Tongue (tissue), 2 donors: ENCODE measurements around the gene GAN. TPM values are rescaled to one million over a fixed set of nuclear protein-coding genes. Genes with fewer than 3 reads are reported as not detected.
A peak's percentile ranks its signal among the peaks of the same experiment; 100 is the strongest.
"Not testable (repeated sequence)": the region's sequence is repeated elsewhere in the genome, so short reads cannot be mapped to it uniquely, and the experiment has no call there.

Source experiments
- DNase-seq: peaks from one replicate; pipeline ENCODE4 v3.0.0-alpha.2; 2015
- total RNA-seq: library from RNA; depleted of rRNA; stranded (reverse); fragments of >200 nt; gene quantifications from one replicate; pipeline ENCODE4 v1.2.3, GENCODE V29; 2014

GAN gene
- total RNA-seq, 1 donor from 2014 or later, result 31.6 TPM

DNA sequence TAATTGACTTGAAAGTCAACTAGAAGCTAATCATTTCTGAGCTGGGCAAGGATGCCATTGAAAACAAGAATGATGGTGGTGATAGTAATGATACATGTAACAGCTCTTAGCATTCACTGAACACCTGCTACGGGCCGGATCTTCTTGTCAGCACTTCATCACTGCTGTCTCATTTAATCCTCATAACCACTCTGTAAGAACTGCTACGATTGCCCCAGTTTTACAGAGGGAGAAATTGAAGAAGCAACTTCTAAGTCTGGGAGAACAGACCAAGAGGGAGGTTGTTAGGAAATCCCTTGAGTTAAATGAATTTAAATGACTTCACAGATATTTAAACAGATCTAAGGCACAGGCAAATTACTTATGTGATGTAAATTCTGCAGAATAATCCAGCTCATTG, 7.0 kb upstream of the GAN start:
- no peak for DNase-seq

DNA sequence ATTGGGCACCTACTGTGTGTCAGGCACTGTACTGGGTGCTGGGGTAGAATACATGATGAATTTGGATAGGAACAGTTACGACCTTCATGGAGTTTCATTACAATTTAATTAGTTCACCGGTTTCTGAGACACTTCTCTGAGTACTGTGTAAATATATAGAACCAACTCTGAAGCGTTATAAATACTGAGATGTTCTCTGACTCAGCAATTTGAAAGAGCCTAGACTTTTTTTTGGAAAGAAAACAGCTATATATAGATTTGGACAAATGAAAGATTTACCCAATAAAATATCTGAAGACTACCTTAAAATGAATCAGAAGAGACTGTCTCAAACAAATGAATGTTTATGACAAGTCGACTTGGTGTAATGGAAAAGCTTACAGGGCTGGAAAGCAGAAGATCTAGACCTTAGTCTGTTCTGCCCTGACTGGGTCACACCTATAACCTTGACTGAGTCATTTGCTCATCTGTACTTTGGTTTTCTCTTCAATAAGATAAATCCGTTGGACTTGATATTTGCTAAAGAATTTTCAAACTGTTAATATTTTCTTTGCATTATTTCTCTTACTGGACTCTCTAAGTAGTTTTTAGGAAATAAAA, 4.6 kb upstream of the GAN start:
- DNase-seq, result no peak

DNA sequence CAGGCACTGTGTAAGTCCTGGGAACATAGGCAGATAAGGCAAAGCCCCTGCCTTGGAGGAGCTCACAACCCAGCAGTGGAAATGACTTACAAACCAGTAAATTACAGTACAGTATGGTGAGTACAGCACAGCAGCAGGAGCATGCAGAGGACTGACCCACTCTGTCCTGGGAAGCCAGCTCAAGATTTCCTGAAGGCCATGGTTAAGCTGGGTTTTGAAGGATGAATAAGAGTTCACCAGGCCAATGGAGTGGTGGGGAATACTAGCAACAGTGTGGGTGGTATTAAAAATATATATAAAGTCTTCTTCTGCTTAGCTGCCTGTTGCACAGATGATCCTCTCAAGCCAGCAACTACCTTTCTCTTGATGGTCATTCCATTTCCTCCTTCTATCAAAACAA, 3.0 kb upstream of the GAN start:
- no peak for DNase-seq

DNA sequence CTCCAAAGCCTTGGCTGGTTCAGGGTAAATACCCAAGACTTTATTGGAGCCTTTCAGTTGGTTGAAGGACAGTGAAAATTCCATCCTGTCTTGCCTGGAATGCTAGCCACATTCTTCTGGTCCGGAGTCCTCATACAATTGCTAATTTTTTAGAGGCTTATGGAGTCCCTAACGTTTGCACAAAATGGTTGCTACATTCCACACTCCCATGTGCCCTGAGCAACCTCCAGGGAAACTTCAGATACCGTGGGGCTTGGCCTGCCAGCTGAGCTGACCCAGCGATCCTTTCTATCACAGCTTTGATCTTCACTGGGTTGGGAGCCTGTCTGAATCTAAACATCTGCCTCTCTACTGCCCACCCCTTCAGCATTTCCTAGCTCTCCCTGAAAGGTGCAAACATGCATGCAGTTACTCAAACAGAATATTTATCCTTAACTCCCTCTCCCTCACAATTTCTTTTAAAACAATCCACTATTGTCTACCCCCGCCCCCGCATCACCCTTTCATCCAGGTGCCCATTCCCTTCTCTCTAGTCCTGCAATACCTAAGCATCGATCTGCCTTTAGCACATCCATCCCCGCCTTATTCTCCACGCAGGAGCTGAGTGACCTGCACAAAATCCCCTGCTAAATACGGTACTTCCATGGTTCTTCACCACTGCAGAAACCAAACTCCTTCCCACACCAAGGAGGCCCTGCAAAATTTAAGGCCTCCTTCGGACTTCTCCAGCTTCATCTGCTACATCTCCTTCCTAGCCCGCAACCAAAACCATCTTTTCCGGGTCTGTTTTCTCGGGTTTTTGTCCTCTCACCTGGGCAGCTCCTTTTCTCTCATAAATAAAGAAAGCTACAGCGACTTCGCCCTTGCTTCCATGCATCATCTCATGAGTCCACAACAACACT, 810 bp upstream of the GAN start:
- DNase-seq, result no peak

DNA sequence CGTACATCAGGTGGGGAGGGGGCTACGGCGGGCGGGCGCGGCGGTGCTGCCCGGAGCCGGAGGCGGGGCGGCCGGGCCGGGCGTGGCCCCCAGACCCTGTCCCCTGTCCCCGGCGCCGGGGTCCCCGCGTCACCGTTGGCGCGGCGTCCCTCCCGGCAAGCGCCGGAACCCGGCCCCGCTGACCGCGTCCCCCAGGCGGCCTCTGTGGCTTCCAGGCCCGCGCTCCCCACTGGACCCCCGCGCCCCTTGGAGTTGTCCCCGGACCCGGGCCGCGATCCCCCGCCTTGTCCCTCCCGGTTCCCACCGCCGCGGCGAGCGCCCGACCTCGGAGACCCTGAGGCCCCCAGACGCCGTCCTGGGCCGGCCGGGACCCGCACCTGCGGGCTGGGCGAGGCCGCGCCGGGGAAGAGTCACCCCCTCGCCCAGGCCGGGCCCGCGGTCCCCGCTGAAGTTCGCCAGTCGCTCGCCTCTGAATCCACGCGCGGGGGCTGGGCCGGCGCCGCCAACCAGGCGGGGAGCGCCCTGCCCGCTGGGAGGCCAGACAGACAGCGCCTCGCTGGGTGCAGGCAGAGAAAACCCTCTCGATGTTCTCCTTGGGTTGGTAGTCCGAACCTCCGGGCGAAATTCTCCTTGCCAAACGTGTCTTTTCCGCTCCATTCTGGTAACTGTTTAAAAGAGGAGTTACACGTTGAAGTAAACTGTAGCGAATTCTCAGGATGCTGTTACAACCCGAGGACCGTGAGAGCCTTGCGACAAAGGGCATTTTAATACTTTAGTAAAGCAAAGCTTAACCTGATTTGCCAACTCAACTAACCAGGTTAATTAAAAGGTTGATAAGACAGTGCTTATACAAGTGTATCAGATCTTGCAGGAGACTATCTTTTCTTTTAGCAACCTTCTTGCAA, 761 bp downstream of the GAN start:
- DNase-seq, result peak; percentile 56

DNA sequence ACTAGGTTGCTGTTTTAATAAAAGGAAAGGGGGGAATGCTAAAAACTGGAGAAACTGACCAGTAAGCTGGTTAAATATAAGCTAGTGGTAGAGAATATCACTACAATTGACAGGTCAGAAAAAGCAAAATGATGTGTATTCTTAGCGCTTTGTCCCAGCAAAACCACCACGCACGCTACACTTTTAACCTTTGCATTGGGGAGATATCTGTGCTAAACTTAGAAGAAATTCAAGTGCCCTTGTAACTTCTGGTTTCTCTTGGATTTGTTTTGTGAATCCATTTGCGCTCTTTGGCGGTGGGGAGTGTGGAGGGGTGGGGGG, 1.4 kb downstream of the GAN start:
- no peak for DNase-seq

DNA sequence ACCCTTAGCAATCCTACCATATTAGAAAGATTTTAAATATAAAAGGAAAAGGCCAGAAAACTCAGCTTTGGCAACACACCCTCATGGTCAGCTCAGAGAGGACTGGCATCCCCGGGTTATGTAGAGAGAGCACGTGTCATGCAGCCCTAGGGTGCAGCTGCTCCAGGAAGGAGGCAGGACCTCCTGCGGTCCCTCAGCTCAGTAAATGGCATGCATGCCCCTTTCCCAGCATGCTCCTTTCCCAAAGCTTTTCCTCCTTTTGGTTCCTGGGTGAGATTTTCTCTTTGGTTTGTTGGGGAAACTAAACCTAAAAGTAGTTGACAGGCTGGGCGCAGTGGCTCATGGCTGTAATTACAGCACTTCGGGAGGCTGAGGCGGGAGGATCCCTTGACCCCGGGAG, 3.9 kb downstream of the GAN start:
- DNase-seq, result no peak

DNA sequence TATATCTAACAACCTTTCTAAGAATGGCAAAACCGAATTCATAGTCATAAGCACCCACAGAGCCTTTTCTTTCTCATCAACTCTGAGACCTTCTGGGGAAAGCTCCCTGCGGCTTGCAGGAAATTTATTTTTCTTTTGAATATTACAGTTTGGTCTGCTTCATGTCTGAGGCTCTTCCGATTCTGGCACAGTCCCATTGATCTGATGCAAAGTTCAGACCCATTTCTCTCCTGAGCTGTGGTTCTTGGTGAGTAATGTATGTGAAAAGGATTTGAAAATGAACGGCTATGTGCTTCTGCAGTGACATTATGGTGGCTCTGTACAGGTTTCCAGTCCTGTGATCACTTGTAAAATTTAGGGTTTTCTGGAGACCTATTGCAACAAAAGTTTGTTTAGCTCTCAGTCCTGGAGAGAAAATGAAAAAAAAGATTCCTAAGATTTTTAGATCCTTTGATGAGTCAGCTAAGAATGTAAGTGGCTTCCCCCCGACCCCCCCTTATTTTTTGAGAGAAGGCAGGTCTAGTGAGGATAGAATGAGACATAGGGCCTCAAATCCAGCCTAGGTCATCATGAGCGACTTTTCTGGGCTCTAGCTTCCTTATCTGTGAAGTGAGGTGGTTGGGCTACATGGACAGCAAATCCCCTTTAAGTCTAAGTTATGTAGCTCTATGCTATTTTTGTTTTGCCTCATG, 4.6 kb downstream of the GAN start:
- DNase-seq, result no peak

DNA sequence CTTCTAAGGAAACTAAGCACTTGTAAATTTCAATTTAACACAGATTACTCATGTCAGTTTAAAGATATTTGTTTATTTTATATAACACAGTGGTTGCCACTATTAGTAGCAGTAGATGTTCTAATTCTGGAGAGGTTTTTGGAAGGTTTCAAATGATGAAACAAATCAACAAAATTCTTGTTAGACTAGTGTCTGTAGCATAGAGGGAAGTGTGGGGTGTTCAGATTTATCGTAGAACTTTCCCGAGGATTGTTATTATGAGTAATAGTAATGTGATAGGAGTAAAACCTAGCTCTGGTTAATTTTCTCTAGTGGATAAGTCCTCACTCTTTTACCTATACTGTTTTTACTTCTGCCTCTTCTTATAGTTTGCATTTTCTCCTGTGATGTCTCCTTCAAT, 6.3 kb downstream of the GAN start:
- DNase-seq, result no peak

DNA sequence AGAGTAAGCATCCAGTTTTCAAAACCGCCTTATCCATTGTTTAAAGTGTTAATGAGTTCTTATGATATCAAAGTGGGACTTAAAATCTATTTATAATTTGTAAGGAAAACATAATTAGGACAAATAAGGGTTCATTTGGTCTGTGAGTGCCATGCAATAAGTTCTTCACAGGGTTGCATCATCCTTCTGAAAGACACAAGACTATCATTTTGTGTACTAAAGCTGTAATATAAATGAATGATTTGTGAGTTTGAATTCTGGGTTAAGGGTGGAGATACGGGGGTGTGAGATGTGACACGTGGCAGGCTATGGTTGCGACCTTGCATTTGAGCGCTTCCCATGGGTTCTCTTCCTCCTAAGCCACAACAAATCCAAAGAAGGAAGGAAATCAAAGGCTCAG, 6.8 kb downstream of the GAN start:
- no peak for DNase-seq

DNA sequence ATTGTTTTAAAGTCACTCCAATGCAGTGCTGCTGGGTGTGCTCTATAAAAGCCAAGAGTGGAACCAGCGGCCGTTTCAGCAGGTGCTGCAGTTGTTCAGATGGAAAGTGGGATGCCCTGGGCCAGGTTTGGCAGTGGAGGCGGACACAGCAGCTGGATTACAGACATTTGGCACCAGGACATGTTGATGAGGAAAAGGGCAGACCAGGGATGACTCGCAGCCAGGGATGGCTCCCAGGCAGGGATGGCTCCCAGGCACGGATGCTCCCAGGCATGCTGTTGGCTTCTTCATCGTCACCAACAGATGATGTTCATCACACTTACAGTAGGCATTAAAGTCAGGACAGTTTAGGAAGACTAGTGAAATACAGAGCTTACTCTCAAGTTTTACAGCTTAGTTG, 10.0 kb downstream of the GAN start:
- no peak for DNase-seq

DNA sequence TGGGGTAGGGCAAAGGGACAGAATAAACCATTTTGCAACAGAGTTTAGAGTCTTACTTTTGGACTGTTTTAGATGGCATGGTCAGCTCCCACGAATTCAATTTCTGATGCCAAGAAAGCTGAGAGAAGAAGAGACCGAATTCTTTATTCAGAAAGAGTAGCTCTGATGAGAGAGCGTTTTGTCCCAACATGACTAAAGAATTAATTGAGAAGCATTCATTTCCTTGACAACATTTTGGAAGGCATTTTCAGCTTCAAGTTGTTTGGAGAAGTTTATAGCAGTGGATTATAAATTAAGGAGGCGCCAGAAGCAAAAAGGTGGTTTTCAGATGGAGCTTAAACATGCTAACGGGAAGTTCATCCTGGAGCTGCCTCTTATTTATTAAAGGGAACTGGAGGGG, 12.2 kb downstream of the GAN start:
- no peak for DNase-seq

DNA sequence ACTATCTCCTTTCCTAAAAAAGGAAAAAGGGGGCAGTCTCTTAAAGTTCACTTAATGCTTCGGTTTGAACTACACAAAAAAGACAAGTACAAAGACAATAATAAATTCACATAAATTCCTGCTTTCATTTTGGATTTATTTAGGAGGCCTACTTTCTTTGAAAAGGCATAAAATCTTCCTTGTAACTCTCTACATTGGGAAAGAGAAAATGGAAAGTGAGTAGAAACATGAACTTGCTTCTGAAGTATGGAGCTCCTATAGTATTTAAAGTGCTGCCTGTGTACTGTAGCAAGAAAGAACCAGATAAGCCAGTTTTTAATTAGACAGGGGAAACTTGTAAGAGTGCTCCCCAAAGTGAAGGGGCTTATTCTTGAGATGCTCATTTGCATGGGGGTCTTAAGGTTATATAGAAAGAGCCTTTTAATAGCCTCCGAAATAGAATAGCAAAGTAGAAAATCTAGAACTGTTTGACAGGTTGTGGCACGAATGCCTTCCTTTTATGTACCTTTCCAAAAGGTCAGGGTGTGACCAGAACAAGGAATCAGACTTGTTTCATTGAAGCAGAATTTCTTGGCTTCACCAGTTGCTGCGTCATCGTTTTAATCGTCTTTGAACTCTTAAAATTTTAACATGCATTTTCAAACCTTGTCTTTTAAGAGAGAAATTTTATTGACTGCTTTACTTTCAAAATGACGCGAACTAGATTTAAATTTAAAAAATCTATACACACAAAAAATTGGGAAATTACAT, 12.9 kb downstream of the GAN start:
- DNase-seq, result peak; percentile 24

DNA sequence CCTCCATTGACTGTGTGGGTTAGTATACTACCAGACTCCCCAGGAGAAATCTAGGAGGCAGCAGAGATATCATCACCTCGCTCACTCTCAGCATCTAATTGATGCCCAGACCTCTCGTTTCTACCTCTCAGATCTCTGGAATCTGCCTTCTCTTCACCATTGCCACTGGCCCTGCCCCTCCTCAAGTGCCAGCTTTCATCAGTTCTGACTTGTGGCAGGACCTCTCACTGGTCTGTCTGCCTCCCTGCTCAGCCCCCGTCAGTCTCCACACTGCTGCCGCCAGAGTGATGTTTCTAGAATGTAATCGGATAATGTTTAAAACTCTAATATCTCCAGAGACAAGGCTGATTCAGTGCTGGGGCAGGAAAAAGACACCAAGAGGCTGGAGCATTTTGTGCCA, 15.2 kb downstream of the GAN start:
- no peak for DNase-seq

DNA sequence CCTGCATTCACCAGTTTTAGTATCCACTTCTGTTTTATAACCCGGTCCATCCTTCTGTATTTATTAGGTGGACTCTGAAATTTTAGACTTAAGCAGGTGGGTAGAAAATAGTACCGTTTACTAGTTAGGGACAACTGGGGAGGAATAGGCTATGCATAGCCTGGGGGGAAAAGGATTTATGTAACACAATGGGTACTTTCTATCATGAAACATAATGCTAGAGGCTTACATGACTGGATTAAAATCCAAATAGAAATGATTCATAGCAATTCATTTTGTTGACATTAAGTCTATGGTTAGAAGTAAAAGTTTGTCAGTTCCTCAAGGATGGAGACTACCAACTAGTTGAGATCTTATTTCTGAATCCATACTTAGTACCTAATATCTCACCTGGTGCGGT, 18.6 kb downstream of the GAN start:
- DNase-seq, result no peak

DNA sequence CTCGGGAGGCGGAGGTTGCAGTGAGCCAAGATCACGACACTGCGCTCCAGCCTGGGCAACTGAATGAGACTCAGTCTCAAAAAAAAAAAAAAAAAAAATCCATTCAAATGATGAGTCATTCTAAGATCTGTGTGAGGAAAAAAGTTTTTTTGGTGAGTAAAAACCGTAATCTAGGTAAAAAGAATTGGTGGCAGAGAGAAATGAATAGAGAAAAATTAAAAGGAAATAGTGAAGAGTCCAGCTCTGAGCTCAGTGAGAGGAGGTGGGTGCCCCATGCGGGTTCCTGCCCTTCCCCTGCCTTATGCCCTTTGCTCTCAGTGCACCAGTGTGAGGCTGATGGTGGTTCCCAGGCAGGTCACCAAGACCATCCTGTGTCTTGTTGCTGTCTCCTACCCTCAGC, 20.9 kb downstream of the GAN start:
- no peak for DNase-seq

DNA sequence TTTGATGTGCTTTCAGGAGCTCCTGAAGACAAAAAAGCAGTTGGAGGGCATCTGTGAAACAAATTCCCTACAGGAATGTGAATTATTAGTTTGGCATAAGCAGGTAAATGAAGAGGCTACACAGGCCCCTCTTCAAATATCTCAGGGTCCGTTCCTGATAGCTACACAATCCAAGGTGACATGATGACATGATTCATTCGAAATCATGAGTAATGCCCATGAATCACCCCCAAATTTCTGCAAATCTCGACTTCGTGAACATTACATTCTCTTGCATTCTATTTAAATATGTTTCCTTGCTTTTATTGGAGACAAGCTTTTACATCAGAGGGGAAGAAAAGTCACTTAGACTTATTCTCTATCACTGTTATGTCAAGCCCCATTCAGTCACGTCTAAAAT, 22.3 kb downstream of the GAN start:
- DNase-seq, result no peak

DNA sequence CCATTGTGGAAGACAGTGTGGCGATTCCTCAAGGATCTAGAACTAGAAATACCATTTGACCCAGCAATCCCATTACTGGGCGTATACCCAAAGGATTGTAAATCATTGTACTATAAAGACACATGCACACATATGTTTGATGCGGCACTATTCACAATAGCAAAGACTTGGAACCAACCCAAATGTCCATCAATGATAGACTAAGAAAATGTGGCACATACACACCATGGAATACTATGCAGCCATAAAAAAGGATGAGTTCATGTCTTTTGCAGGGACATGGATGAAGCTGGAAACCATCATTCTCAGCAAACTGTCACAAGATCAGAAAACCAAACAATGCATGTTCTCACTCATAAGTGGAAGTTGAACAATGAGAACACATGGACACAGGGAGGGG, 30.4 kb downstream of the GAN start:
- DNase-seq, result not testable (repeated sequence)

DNA sequence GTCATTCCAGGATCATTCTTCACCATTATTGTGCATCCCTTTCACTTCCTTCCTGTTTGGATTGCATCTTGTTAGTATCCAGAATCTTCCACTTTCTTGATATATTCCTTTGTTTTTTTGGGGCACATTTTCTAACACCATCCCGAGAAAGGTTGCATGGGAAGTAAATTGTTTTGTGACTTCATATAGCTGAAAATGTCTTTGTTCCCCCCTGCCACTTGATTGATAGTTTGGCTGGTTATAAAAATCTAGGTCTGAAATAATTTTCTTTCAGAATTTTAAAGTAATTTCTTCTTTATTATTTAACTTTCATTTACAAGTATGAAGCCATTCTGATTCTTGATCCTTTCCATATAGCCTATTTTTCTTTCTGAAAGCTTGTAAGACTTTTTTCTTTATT, 32.7 kb downstream of the GAN start:
- DNase-seq, result no peak

DNA sequence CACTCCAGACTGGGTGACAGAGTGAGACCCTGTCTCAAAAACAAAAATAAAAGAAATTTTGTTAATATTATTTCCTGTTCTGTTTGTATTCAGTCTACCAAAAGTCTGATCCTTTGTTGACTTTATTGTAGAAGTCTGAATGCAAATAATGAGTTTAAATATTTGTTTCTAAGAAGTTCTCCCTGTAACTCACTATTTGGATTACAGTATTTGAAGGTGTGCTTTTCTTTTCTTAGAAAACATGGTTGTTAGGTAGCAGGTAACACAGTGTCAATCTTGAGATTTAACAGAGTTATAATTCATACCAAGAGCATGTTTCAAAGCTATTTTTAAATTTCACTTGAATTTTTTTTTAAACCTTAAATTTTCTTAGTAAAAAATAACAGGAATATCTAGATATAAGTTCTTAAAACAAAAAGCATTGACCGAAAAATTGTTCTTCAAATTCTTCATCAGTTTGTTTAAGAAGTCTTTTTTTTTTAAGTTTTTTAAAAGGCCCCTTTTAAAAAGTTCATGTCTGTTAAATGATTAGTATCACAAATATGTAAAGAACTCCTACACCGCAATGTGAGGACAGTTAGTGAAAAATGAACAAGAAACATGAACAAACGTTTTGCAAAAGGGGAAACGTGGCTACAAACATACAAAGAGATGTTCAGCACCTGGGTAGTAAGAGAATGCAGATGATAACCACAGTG, 35.0 kb downstream of the GAN start:
- DNase-seq, result no peak

DNA sequence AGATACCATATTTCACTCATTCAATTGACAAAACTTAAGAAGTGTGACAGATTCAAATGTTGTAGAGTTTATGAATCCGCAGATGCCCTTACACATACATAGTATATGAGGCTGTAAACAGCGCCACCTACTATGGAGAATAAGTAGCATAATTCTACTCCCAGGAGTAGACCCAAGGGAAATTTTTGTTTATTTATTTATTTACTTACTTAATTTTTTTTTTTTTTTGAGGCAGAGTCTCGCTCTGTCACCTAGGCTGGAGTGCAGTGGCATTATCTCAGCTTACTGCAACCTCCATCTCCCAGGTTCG, 35.5 kb downstream of the GAN start:
- no peak for DNase-seq
